ENCODE results near the gene IER5. TPM values are rescaled to one million over a fixed set of nuclear protein-coding genes. Genes with fewer than 3 reads are reported as not detected.

IER5 gene
- total and polyA plus RNA-seq, 9 of the 15 experiments (the other 6 are each of a cell fraction or from before 2014, with no cell fraction given), result 2.4 to 32.1 (median 12.0) TPM

DNA sequence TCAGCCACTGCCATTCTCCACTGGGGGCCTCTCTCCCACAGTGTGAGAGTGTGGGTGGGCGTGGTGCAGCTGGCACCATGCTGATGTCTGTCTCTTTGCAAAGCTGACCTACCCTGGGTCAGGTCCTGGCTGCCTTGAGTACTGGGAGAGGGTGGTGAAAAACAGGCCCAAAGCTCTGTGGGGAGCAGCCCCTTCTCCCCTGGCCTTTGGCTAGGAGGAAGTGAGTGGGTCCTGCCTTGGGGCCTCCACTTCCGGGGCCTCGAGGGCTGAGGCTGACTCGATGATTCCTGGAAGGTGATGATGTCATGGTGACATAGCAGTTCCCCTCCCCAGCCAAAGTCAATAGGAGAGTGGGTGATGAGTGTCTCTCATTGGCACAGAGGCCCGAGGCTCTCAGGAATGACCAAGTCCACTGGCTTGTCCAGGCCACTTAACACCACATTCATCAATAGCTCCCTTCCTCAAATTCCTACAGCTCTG lies 53.0 kb downstream of the IER5 start (continued):
- TF ChIP-seq ZNF668 (CRISPR knock-in tag; IDR thresholded peaks at IDR 0.05) (0 out of 2 replicates have a peak, but pooled peaks have one; percentile 45), SRSF9 (IDR thresholded peaks at IDR 0.05; ENCODE audit: borderline replicate concordance, low read depth, low read length) (no peak), PRMT5 (CRISPR knock-in tag; IDR thresholded peaks at IDR 0.05) (no peak)

Other genes starting within 250 kb of the IER5 start
- gene KIAA1614, start 175.8 kb upstream of the IER5 start, total RNA-seq (2014; rRNA removed), result 0.29 and 1.1 TPM in 2 replicates
- 0.03 and 0.04 TPM in 2 replicates for gene KIAA1614, start 175.8 kb upstream of the IER5 start, total RNA-seq (2014; rRNA removed; fragmentation: Illumina TruSeq; extraction: Trizol)
- gene KIAA1614, start 175.8 kb upstream of the IER5 start, total RNA-seq (2015; rRNA removed; fragmentation: Illumina TruSeq; extraction: Trizol), result 0.14 and 0.57 TPM in 2 replicates
- gene KIAA1614, start 175.8 kb upstream of the IER5 start, total RNA-seq (2021), result 0.16 and 0.36 TPM in 2 replicates
- 0.01 and 0.11 TPM in 2 replicates for gene KIAA1614, start 175.8 kb upstream of the IER5 start, polyA plus RNA-seq (2011; rRNA removed)
- gene KIAA1614, start 175.8 kb upstream of the IER5 start, polyA plus RNA-seq (2014; fragmentation: Illumina TruSeq; extraction: Trizol), result 0.07 and 0.15 TPM in 2 replicates
- gene KIAA1614, start 175.8 kb upstream of the IER5 start, polyA plus RNA-seq (2014; fragmentation: Nextera tagmentation; extraction: Ambion mirVana), result under 1 TPM in 1 of 2 experiments, not detected in 1; 0.18 TPM
- 0.17 and 0.36 TPM in 2 replicates for gene KIAA1614, start 175.8 kb upstream of the IER5 start, polyA plus RNA-seq (2014; rRNA removed)
- 13.5 and 14.7 TPM in 2 replicates for gene STX6, start 65.8 kb upstream of the IER5 start, total RNA-seq (2014; rRNA removed)
- gene STX6, start 65.8 kb upstream of the IER5 start, total RNA-seq (2014; rRNA removed; fragmentation: Illumina TruSeq; extraction: Trizol), result 14.2 and 14.7 TPM in 2 replicates
- 11.5 and 12.9 TPM in 2 replicates for gene STX6, start 65.8 kb upstream of the IER5 start, total RNA-seq (2015; rRNA removed; fragmentation: Illumina TruSeq; extraction: Trizol)
- 11.9 and 13.0 TPM in 2 replicates for gene STX6, start 65.8 kb upstream of the IER5 start, total RNA-seq (2021)
- gene STX6, start 65.8 kb upstream of the IER5 start, polyA plus RNA-seq (2011; rRNA removed), result 11.4 and 16.2 TPM in 2 replicates
- gene STX6, start 65.8 kb upstream of the IER5 start, polyA plus RNA-seq (2014; fragmentation: Illumina TruSeq; extraction: Trizol), result 10.5 and 10.8 TPM in 2 replicates
- gene STX6, start 65.8 kb upstream of the IER5 start, polyA plus RNA-seq (2014; fragmentation: Nextera tagmentation; extraction: Ambion mirVana), result 1 to 10 TPM; 2.5 to 2.8 TPM
- 12.1 and 12.3 TPM in 2 replicates for gene STX6, start 65.8 kb upstream of the IER5 start, polyA plus RNA-seq (2014; rRNA removed)
- gene MR1, start 54.7 kb upstream of the IER5 start, total RNA-seq (2014; rRNA removed), result 8.7 and 9.7 TPM in 2 replicates
- gene MR1, start 54.7 kb upstream of the IER5 start, total RNA-seq (2014; rRNA removed; fragmentation: Illumina TruSeq; extraction: Trizol), result 13.6 and 17.0 TPM in 2 replicates
- gene MR1, start 54.7 kb upstream of the IER5 start, total RNA-seq (2015; rRNA removed; fragmentation: Illumina TruSeq; extraction: Trizol), result 14.1 and 17.1 TPM in 2 replicates
- gene MR1, start 54.7 kb upstream of the IER5 start, total RNA-seq (2021), result 9.7 and 10.4 TPM in 2 replicates
- gene MR1, start 54.7 kb upstream of the IER5 start, polyA plus RNA-seq (2011; rRNA removed), result 13.1 and 21.7 TPM in 2 replicates
- 16.9 and 18.5 TPM in 2 replicates for gene MR1, start 54.7 kb upstream of the IER5 start, polyA plus RNA-seq (2014; fragmentation: Illumina TruSeq; extraction: Trizol)
- 10 to 100 TPM; 15.6 to 19.8 TPM for gene MR1, start 54.7 kb upstream of the IER5 start, polyA plus RNA-seq (2014; fragmentation: Nextera tagmentation; extraction: Ambion mirVana)
- 11.3 and 11.9 TPM in 2 replicates for gene MR1, start 54.7 kb upstream of the IER5 start, polyA plus RNA-seq (2014; rRNA removed)